KMS-11 (cell line): ENCODE measurements around the gene ARL13B.

Experiments
- H2AFZ ChIP-seq: fragments of 200-600 bp; sonication (generic); 2 replicates; pipeline ENCODE4 v1.6.1; 2016; ENCODE audit warnings: antibody characterized with exemption, mixed run types, low read depth
- H3K27ac ChIP-seq: fragments of 200-600 bp; sonication (generic); 2 replicates; pipeline ENCODE4 v1.6.1; 2016; ENCODE audit warnings: mild to moderate bottlenecking, mixed run types
- H3K27me3 ChIP-seq: fragments of 200-600 bp; sonication (generic); 2 replicates; pipeline ENCODE4 v1.6.1; 2017; ENCODE audit warnings: mild to moderate bottlenecking, low read depth, mixed run types, moderate library complexity; ENCODE audit not compliant: insufficient read depth
- H3K36me3 ChIP-seq: fragments of 200-600 bp; sonication (generic); 2 replicates; pipeline ENCODE4 v1.6.1; 2017; ENCODE audit warnings: mild to moderate bottlenecking, mixed run types; ENCODE audit not compliant: insufficient read depth
- H3K4me1 ChIP-seq: fragments of 200-600 bp; sonication (generic); 2 replicates; pipeline ENCODE4 v1.6.1; 2016; ENCODE audit warnings: mild to moderate bottlenecking, low read depth, mixed run types; ENCODE audit not compliant: poor library complexity, severe bottlenecking
- H3K4me2 ChIP-seq: fragments of 200-600 bp; sonication (generic); 2 replicates; pipeline ENCODE4 v1.7.0; 2016; ENCODE audit warnings: mild to moderate bottlenecking, mixed run types
- H3K4me3 ChIP-seq: fragments of 200-600 bp; sonication (generic); IDR thresholded peaks from 2 replicates; pipeline ENCODE4 v1.6.1; 2017; ENCODE audit warnings: low read depth, low read length, mixed read lengths; ENCODE audit not compliant: insufficient read depth
- H3K79me2 ChIP-seq: fragments of 200-600 bp; sonication (generic); 2 replicates; pipeline ENCODE4 v1.6.1; 2016; ENCODE audit warnings: low read depth, mixed run types; ENCODE audit not compliant: insufficient read depth
- H3K9ac ChIP-seq: fragments of 200-600 bp; sonication (generic); 2 replicates; pipeline ENCODE4 v1.6.1; 2016; ENCODE audit warnings: mild to moderate bottlenecking, mixed run types
- H4K20me1 ChIP-seq: fragments of 200-600 bp; sonication (generic); 2 replicates; pipeline ENCODE4 v1.6.1; 2016; ENCODE audit warnings: mild to moderate bottlenecking, mixed run types; ENCODE audit not compliant: insufficient read depth
- CTCF ChIP-seq: fragments of 200-600 bp; sonication (generic); conservative IDR thresholded peaks from 2 replicates; pipeline ENCODE4 v1.6.1; 2017; ENCODE audit warnings: low read depth, mild to moderate bottlenecking, antibody characterized with exemption, low read length, moderate library complexity, mixed read lengths

ARL13B gene

GRCh38 chr3:93991631-93992030 lies 11.7 kb downstream of the ARL13B start:
- Histone ChIP-seq H3K4me3 (no peak overlapping the region), H3K27ac (no peak overlapping the region), H3K4me1 (peaks cover 7% of the 10 kb centered on the region), H3K79me2 (peaks cover 4% of the 10 kb centered on the region; the same call in 1 of the 2 replicates), H2AFZ (no peak overlapping the region), H3K9ac (no peak overlapping the region), H4K20me1 (no peaks in the 10 kb centered on the region), H3K36me3 (no peaks in the 10 kb centered on the region), H3K27me3 (no peaks in the 10 kb centered on the region), H3K4me2 (no peak overlapping the region)
- TF ChIP-seq CTCF, result no peak

- no peak overlapping the region for H3K4me2 ChIP-seq
- H4K20me1 ChIP-seq, result no peaks in the 10 kb centered on the region
- H3K79me2 ChIP-seq, result no peaks in the 10 kb centered on the region
- H3K36me3 ChIP-seq, result no peaks in the 10 kb centered on the region
- H3K9ac ChIP-seq, result no peak overlapping the region
- no peak for TF ChIP-seq CTCF
- H3K4me1 ChIP-seq, result peaks cover 7% of the 10 kb centered on the region
- H3K4me3 ChIP-seq, result no peak overlapping the region
- no peak overlapping the region for H2AFZ ChIP-seq
- no peaks in the 10 kb centered on the region for H3K27me3 ChIP-seq
- no peak overlapping the region for H3K27ac ChIP-seq
These were observed 12.3 kb downstream of the ARL13B start for GRCh38 chr3:93992207-93992606.

GRCh38 chr3:93994056-93994455 lies 14.1 kb downstream of the ARL13B start:
- Histone ChIP-seq H3K36me3 (no peaks in the 10 kb centered on the region), H3K4me1 (no peaks in the 10 kb centered on the region), H3K4me2 (no peak overlapping the region), H4K20me1 (no peaks in the 10 kb centered on the region), H3K27me3 (no peaks in the 10 kb centered on the region), H3K79me2 (no peaks in the 10 kb centered on the region), H3K27ac (no peak overlapping the region), H3K9ac (no peak overlapping the region), H3K4me3 (no peak overlapping the region), H2AFZ (no peak overlapping the region)
- no peak for TF ChIP-seq CTCF

GRCh38 chr3:94001191-94001590 lies 21.2 kb downstream of the ARL13B start:
- Histone ChIP-seq H2AFZ (no peak overlapping the region), H4K20me1 (no peaks in the 10 kb centered on the region), H3K36me3 (no peaks in the 10 kb centered on the region), H3K4me1 (peaks cover 7% of the 10 kb centered on the region), H3K4me2 (no peak overlapping the region), H3K79me2 (no peaks in the 10 kb centered on the region), H3K27me3 (no peaks in the 10 kb centered on the region), H3K4me3 (no peak overlapping the region), H3K9ac (no peak overlapping the region), H3K27ac (no peak overlapping the region)
- no peak for TF ChIP-seq CTCF
